ENCODE results near the gene RUFY4.
"Not testable (repeated sequence)": the region's sequence is repeated elsewhere in the genome, so short reads cannot be mapped to it uniquely, and the experiment has no call there.

GRCh38 chr2:218121789-218122188 is 52.7 kb downstream of the RUFY4 start:
- TF ChIP-seq, protein P1, sequence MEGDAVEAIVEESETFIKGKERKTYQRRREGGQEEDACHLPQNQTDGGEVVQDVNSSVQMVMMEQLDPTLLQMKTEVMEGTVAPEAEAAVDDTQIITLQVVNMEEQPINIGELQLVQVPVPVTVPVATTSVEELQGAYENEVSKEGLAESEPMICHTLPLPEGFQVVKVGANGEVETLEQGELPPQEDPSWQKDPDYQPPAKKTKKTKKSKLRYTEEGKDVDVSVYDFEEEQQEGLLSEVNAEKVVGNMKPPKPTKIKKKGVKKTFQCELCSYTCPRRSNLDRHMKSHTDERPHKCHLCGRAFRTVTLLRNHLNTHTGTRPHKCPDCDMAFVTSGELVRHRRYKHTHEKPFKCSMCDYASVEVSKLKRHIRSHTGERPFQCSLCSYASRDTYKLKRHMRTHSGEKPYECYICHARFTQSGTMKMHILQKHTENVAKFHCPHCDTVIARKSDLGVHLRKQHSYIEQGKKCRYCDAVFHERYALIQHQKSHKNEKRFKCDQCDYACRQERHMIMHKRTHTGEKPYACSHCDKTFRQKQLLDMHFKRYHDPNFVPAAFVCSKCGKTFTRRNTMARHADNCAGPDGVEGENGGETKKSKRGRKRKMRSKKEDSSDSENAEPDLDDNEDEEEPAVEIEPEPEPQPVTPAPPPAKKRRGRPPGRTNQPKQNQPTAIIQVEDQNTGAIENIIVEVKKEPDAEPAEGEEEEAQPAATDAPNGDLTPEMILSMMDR (IDR thresholded peaks at IDR 0.05 in 8 of 11, conservative IDR thresholded peaks at IDR 0.05 in 3 of 11): not testable (repeated sequence)
- not testable (repeated sequence) for TF ChIP-seq POLR2AphosphoS5 (IDR thresholded peaks at IDR 0.05)

All from spleen (tissue), 7 donors.